BLaER1 treated with 17β-estradiol and CSF1 and Interleukin-3, amounts not matched to agents 10 nM and 100 nM (cell line): Measurements from ENCODE around the gene ARHGAP8.

Experiments used
- H3K27ac ChIP-seq, 11 experiments: shearing (Covaris generic); formaldehyde crosslinking; 2 replicates each; pipeline ENCODE4 v1.8.1; 2022
- H3K27me3 ChIP-seq, 11 experiments: shearing (Covaris generic); formaldehyde crosslinking; 2 replicates each; pipeline ENCODE4 v1.8.1; 2022
- H3K36me3 ChIP-seq, 11 experiments: shearing (Covaris generic); formaldehyde crosslinking; 2 replicates each; pipeline ENCODE4 v1.8.1; 2022
- H3K4me1 ChIP-seq, 10 experiments: shearing (Covaris generic); formaldehyde crosslinking; 2 replicates each; pipeline ENCODE4 v1.8.1; 2022
- H3K4me2 ChIP-seq, 11 experiments: shearing (Covaris generic); formaldehyde crosslinking; 2 replicates each; pipeline ENCODE4 v1.8.1; 2022
- H3K4me3 ChIP-seq, 10 experiments: shearing (Covaris generic); formaldehyde crosslinking; 2 replicates each; pipeline ENCODE4 v1.8.1; 2022
- H3K9ac ChIP-seq, 11 experiments: shearing (Covaris generic); formaldehyde crosslinking; 2 replicates each; pipeline ENCODE4 v1.8.1; 2022
- H3K9me3 ChIP-seq, 11 experiments: shearing (Covaris generic); formaldehyde crosslinking; replicated peaks in 1 of 11; 2 replicates each; pipeline ENCODE4 v1.8.1; 2022
- H4K20me1 ChIP-seq, 11 experiments: shearing (Covaris generic); formaldehyde crosslinking; 2 replicates each; pipeline ENCODE4 v1.8.1; 2022
- Cebpa-rat ChIP-seq, 11 experiments: shearing (Covaris generic); IDR thresholded peaks; 2 replicates each; pipeline ENCODE4 v1.8.1; 2022

ARHGAP8 gene

DNA sequence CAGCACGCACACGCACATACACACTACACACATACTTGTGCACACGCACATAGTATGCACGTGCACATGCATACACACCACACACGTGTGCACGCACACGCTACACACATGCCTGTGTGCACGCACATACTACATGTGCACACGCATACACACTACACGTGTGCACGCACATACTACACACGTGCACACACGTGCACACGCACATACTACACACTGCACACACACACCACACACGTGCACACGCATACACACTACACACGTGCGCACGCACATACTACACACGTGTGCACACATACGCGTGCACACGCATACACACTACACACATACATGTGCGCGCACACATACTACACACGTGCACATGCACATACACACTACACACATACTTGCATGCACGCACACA, 19.7 kb upstream of the ARHGAP8 start:
- Histone ChIP-seq H3K27me3 (no peaks in the 10 kb centered on the region), H4K20me1 (peaks cover 40 to 100% (median 85%) of the 10 kb centered on the region in 11 experiments), H3K36me3 (peaks cover 0 to 58% (median 10%) of the 10 kb centered on the region in 11 experiments; a peak in 18 of 22 replicates), H3K4me2 (no peak overlapping the region; a peak in 1 of 22 replicates), H3K4me3 (no peak overlapping the region), H3K9ac (no peak overlapping the region), H3K4me1 (peaks cover 27 to 72% (median 43%) of the 10 kb centered on the region in 10 experiments), H3K9me3 (no peaks in the 10 kb centered on the region), H3K27ac (no peak overlapping the region)
- no peak for TF ChIP-seq Cebpa-rat (IDR thresholded peaks at IDR 0.05)

- Histone ChIP-seq H3K27ac (no peak overlapping the region), H3K9me3 (no peaks in the 10 kb centered on the region), H3K9ac (no peak overlapping the region; a peak in 1 of 22 replicates), H3K4me3 (no peak overlapping the region), H3K4me1 (peaks cover 18 to 63% (median 34%) of the 10 kb centered on the region in 10 experiments), H3K27me3 (no peaks in the 10 kb centered on the region), H3K36me3 (peaks cover 0 to 49% (median 6%) of the 10 kb centered on the region in 11 experiments; a peak in 12 of 22 replicates), H3K4me2 (peak overlapping the region in 7 of 11 experiments; percentile 1 to 29 (median 10); a peak in 7 of 22 replicates), H4K20me1 (peaks cover 39 to 100% (median 81%) of the 10 kb centered on the region in 11 experiments)
- no peak for TF ChIP-seq Cebpa-rat (IDR thresholded peaks at IDR 0.05)
Measured at GRCh38 chr22:44733426-44734106, 18.8 kb upstream of the ARHGAP8 start.

GRCh38 chr22:44734278-44734677, 18.1 kb upstream of the ARHGAP8 start:
- H3K27ac ChIP-seq, result no peak overlapping the region
- H4K20me1 ChIP-seq, result peaks cover 37 to 100% (median 79%) of the 10 kb centered on the region in 11 experiments
- H3K9me3 ChIP-seq, result no peaks in the 10 kb centered on the region
- H3K36me3 ChIP-seq, result peaks cover 0 to 42% (median 6%) of the 10 kb centered on the region in 11 experiments; a peak in 12 of 22 replicates
- peak overlapping the region in 4 of 11 experiments; percentile 2 to 40 (median 20); a peak in 3 of 22 replicates for H3K4me2 ChIP-seq
- H3K4me3 ChIP-seq, result no peak overlapping the region
- H3K4me1 ChIP-seq, result peaks cover 10 to 56% (median 27%) of the 10 kb centered on the region in 10 experiments
- TF ChIP-seq Cebpa-rat (IDR thresholded peaks at IDR 0.05), result no peak
- H3K9ac ChIP-seq, result no peak overlapping the region
- H3K27me3 ChIP-seq, result no peaks in the 10 kb centered on the region

DNA sequence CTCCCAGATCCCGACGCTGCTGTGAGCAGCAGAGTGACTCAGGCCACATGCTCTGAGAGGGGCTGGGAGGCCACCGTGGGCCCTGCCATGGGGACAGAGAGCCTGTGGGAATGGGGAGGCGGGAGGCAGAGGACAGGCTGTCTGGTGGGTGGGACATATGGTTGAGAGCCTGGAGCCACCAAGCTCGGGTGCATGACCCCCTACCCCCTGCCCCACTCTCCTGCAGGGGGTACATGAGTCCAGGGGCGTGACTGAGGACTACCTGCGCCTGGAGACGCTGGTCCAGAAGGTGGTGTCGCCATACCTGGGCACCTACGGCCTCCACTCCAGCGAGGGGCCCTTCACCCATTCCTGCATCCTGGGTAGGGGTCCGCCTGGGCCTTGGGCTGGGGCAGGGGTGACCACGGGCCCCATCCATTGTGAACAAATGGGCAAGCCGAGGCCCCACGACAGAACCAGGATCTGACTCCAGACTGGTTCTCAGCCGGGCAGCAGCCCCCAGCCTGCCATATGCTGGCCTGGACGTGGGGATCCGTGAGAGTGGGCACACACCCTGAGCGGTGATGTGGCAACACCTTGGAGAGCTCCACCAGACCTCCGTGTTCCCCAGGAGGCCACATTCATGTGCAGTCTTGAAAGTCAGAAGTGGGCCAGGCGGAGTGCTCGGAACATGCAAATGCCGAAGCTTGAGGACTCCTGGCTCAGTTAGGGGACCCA, 17.4 kb upstream of the ARHGAP8 start:
- Histone ChIP-seq H3K9ac (no peak overlapping the region), H3K4me2 (peak overlapping the region in 2 of 11 experiments; percentile 2 to 29; a peak in 2 of 22 replicates)

DNA sequence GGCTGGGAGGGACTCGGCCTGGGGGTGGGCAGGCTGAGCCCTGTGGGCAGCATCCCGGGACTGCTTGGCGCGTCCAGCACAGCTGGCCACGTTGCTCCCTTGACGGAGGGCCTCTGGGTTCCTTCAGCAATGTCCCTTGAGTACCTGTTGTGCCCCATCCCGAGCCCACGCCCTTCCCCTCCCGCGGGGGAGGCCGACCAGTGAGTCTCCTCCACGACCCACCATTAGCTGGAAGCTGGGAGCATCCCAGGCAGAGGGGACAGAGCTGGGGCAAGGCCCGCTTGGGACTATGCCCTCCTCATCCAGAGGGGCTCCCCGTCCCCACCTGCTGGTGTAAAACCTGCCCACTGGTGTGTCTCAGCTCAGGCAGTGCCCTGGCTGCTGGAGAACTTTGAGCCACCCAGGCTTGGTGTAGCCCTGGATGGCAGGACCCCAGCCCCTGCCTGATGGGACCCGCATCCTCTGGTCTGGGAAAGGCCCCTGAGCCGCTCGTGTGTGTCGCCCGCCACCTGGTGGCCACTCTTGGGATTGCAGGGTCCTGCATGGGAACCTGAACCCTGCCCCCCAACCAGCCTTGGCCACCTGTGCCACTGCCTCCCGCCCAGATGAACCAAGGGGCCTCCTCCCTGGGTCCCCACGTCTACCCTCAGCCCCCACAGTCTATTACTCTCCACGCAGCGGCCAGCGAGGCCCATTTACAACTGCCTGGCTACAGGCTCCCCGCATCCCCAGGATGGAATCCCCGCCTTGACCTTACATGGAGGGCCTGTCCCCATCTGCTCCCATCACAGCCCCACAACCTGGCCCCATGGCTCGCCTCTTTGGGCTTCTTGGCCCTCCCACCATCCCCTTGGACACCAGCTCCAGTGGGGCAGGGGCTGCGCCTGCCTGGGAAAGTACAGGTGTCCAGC, 16.6 kb upstream of the ARHGAP8 start:
- Histone ChIP-seq H3K4me3 (no peak overlapping the region), H3K4me2 (no peak overlapping the region), H3K36me3 (peaks cover 0 to 28% (median 4%) of the 10 kb centered on the region in 11 experiments; a peak in 12 of 22 replicates), H3K4me1 (peaks cover 0 to 41% (median 12%) of the 10 kb centered on the region in 10 experiments; a peak in 12 of 20 replicates), H3K9ac (no peak overlapping the region), H4K20me1 (peaks cover 27 to 95% (median 66%) of the 10 kb centered on the region in 11 experiments; a peak in 20 of 22 replicates), H3K27me3 (no peaks in the 10 kb centered on the region), H3K9me3 (no peaks in the 10 kb centered on the region), H3K27ac (no peak overlapping the region)
- no peak for TF ChIP-seq Cebpa-rat (IDR thresholded peaks at IDR 0.05)

More for the DNA sequence above, 17.4 kb upstream of the ARHGAP8 start:
- Histone ChIP-seq H3K4me1 (peaks cover 4 to 49% (median 20%) of the 10 kb centered on the region in 10 experiments), H3K27me3 (no peaks in the 10 kb centered on the region), H3K4me3 (no peak overlapping the region), H3K36me3 (peaks cover 0 to 35% (median 6%) of the 10 kb centered on the region in 11 experiments; a peak in 12 of 22 replicates), H4K20me1 (peaks cover 35 to 100% (median 74%) of the 10 kb centered on the region in 11 experiments), H3K9me3 (no peaks in the 10 kb centered on the region), H3K27ac (no peak overlapping the region)
- no peak for TF ChIP-seq Cebpa-rat (IDR thresholded peaks at IDR 0.05)

DNA sequence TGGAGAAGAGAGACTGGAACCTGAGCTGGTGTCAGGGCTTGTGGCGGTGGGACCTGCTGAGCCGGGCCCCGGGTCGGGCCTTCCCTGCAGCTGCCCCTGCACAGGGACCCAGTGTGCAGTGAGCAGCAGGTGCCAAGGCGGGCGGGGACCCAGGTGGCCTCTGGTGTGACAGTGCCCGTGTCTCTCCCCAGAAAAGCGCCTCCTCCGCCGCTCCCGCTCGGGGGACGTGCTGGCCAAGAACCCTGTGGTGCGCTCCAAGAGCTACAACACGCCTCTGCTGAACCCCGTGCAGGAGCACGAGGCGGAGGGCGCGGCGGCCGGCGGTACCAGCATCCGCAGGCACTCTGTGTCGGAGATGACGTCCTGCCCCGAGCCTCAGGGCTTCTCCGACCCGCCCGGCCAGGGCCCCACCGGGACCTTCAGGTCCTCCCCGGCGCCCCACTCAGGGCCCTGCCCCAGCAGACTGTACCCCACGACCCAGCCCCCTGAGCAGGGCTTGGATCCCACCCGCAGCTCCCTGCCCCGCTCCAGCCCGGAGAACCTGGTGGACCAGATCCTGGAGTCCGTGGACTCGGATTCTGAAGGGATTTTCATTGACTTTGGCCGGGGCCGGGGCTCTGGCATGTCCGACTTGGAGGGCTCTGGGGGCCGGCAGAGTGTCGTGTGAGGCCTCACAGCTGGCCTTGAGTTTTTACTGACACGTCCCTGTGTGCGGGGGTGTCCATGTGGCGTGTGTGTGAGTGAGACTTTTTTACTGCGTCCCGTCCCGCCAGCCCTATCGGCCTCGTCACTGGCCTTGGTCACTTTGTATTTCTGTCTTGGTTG, 15.6 kb upstream of the ARHGAP8 start:
- TF ChIP-seq Cebpa-rat (IDR thresholded peaks at IDR 0.05), result no peak
- Histone ChIP-seq H4K20me1 (peaks cover 18 to 85% (median 56%) of the 10 kb centered on the region in 11 experiments; a peak in 20 of 22 replicates), H3K27ac (no peak overlapping the region), H3K4me1 (peaks cover 0 to 30% (median 9%) of the 10 kb centered on the region in 10 experiments; a peak in 10 of 20 replicates), H3K9ac (no peak overlapping the region), H3K36me3 (peaks cover 0 to 18% (median 0%) of the 10 kb centered on the region in 11 experiments; a peak in 8 of 22 replicates), H3K9me3 (no peaks in the 10 kb centered on the region), H3K4me3 (no peak overlapping the region), H3K27me3 (no peaks in the 10 kb centered on the region), H3K4me2 (no peak overlapping the region)

DNA sequence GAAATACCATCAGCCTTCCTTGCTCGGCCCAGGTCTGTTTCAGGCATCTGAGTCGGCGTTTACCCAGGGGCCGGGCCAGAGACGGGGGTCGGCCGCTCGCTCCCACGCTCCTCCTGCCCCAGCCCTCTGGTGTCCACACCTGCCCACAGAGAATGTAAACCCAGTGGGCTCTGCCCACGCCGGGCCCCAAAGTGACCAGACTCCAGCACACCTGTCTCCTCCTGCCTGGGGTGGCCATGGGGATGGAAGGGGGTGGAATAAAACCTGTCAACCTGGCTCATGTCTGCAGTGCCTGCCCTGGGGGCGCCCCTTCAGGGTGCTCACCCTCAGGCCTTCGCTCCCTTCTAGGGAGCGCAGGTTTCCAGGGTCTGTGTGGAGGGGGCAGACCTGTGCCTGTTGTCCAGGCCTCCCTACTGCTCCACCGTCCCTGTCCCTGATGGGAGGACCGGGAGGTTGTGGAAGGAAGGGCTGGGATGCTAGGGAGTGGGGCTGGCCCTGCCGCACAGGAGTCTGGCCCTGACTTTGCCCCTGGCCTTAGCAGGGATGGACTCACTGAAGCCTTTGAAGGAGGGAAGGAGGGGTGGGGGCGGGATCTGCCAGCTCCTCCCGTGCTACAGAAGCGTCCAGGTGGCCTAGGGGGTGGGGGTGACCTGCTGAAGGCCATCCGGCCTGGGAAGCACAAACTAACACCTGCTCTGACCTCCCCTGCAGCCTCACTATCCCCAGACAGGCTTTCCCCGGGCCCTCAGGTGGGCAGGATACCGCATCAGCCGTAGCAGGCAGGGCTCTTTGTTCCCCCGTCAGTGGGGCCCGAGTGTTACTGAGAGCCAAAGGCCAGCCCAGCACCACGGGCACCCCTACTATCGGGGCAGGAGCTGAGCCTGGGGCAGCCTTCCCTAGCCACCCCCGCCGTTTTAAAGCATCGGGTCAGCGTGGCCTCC, 14.7 kb upstream of the ARHGAP8 start:
- H4K20me1 ChIP-seq, result peaks cover 13 to 76% (median 48%) of the 10 kb centered on the region in 11 experiments; a peak in 20 of 22 replicates
- no peak overlapping the region for H3K27ac ChIP-seq
- H3K9me3 ChIP-seq, result no peaks in the 10 kb centered on the region
- H3K4me2 ChIP-seq, result no peak overlapping the region
- H3K27me3 ChIP-seq, result no peaks in the 10 kb centered on the region
- peaks cover 0 to 30% (median 9%) of the 10 kb centered on the region in 10 experiments; a peak in 10 of 20 replicates for H3K4me1 ChIP-seq
- no peak overlapping the region for H3K4me3 ChIP-seq
- H3K9ac ChIP-seq, result 0 out of 22 replicates have a peak overlapping the region, but pooled peaks of 1 of the 11 experiments have one; percentile 5
- no peak for TF ChIP-seq Cebpa-rat (IDR thresholded peaks at IDR 0.05)
- H3K36me3 ChIP-seq, result peaks cover 0 to 9% (median 0%) of the 10 kb centered on the region in 11 experiments; a peak in 3 of 22 replicates
